CD4-positive, alpha-beta T cell (primary cell): Measurements from ENCODE around the gene TCP11. TPM values are rescaled to one million over a fixed set of nuclear protein-coding genes. Genes with fewer than 3 reads are reported as not detected.
A peak's percentile ranks its signal among the peaks of the same experiment; 100 is the strongest.

Experiments used
- ATAC-seq: fragments of 200-7000 bp; cut with Tn5 transposase; one replicate; pipeline ENCODE4 v1.10.0; 2022; ENCODE audit warnings: mild to moderate bottlenecking; ENCODE audit not compliant: poor library complexity
- CTCF ChIA-PET: fragments of 350-600 bp; sonication (Branson Sonifier 250); formaldehyde crosslinking; loops from one replicate; lab custom pipeline; 2021; ENCODE audit warnings: antibody characterized with exemption, inconsistent platforms; lab: Charles Lee
- POLR2A ChIA-PET: fragments of 350-600 bp; sonication (Branson Sonifier 250); formaldehyde crosslinking; loops from one replicate; lab custom pipeline; 2021; ENCODE audit warnings: antibody characterized with exemption, inconsistent platforms; lab: Charles Lee
- DNase-seq, 14 experiments: peaks; one replicate each; pipeline ENCODE4 v3.0.0-alpha.2; 2013 to 2020; ENCODE audit warnings: mixed read lengths in 2 of 14
- H3K27ac ChIP-seq, 2 donors: one replicate each; pipeline versions ENCODE4 v1.5.1 to v1.7.0; 2013; ENCODE audit warnings: low read length in 2 of 2, low read depth in 1 of 2, mild to moderate bottlenecking in 1 of 2
- H3K27me3 ChIP-seq, 2 experiments: 1 replicate in 1 of 2; 2 replicates in 1 of 2; pipeline versions ENCODE4 v1.6.1 to v1.7.0; 2013; ENCODE audit warnings: low read length in 2 of 2, control low read depth in 1 of 2, mild to moderate bottlenecking in 1 of 2, moderate library complexity in 1 of 2; ENCODE audit not compliant: insufficient read depth in 2 of 2, control insufficient read depth in 1 of 2
- H3K36me3 ChIP-seq: one replicate; pipeline ENCODE4 v1.6.1; 2013; ENCODE audit warnings: low read length, control low read depth; ENCODE audit not compliant: insufficient read depth
- H3K4me1 ChIP-seq: one replicate; pipeline ENCODE4 v1.6.1; 2013; ENCODE audit warnings: low read length, control low read depth; ENCODE audit not compliant: insufficient read depth
- H3K4me3 ChIP-seq: one replicate; pipeline ENCODE4 v1.5.1; 2013; ENCODE audit warnings: mild to moderate bottlenecking, low read length, moderate library complexity
- H3K9me3 ChIP-seq, 2 experiments: 1 replicate in 1 of 2; 2 replicates in 1 of 2; pipeline versions ENCODE4 v1.6.1 to v1.7.0; 2013; ENCODE audit warnings: low read length in 2 of 2, mild to moderate bottlenecking in 2 of 2, control low read depth in 1 of 2, moderate library complexity in 1 of 2; ENCODE audit not compliant: control insufficient read depth in 1 of 2, insufficient read depth in 1 of 2
- H3K27ac Mint-ChIP-seq: one replicate; pipeline ENCODE4 v1.8.0; 2020; ENCODE audit warnings: mixed read lengths
- H3K27me3 Mint-ChIP-seq: one replicate; pipeline ENCODE4 v1.8.0; 2021; ENCODE audit warnings: mixed read lengths
- H3K36me3 Mint-ChIP-seq: one replicate; pipeline ENCODE4 v1.8.0; 2021; ENCODE audit warnings: low read depth, mixed read lengths
- H3K4me1 Mint-ChIP-seq: one replicate; pipeline ENCODE4 v1.8.0; 2021; ENCODE audit warnings: low read depth, mixed read lengths
- H3K4me3 Mint-ChIP-seq: one replicate; pipeline ENCODE4 v1.8.0; 2020; ENCODE audit warnings: mild to moderate bottlenecking, mixed read lengths
- H3K9me3 Mint-ChIP-seq: one replicate; pipeline ENCODE4 v1.8.0; 2020; ENCODE audit warnings: mixed read lengths
- CTCF ChIP-seq: fragments of 200-600 bp; IDR thresholded peaks from one replicate; pipeline ENCODE4 v1.8.0; 2022; ENCODE audit warnings: antibody characterized with exemption, mild to moderate bottlenecking
- intact Hi-C, 2 experiments: fragments of 100-400 bp; cut with DNase I in 1 of 2; cut with micrococcal nuclease in 1 of 2; formaldehyde crosslinking; loops; one replicate each; pipeline versions ENCODE4 v1.15.1 to v1.9.0; 2023 to 2025; cut with DNase I, micrococcal nuclease
- total RNA-seq, 174 experiments: library from RNA in 2 of 174; stranded (reverse) in 2 of 174; gene quantifications; one replicate each; pipeline ENCODE4 v1.2.3 and lab custom pipeline; 2021 to 2026

The TCP11 gene
- total RNA-seq, 2 experiments from 2014 or later, result not detected

DNA sequence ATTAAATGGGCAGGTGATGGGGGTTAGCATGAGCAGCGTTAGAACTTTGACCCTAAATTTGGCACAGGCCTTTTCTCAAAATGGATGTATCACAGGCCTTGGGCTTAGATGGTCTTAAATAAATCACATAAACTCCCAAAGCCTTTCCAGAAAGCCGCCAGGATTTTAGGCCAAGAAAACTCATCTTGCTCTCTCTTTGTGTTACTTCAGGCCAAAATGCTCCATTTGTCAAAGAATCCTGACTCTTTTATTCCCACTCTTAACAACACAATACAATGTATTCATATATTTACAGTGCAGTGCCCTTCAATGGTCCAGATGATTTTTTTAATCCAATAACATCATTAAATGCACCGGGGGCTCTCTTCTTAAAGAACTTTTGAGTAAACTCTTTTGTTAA is 5.9 kb upstream of the TCP11 start:
- no peak for ATAC-seq
- TF ChIP-seq CTCF, result no peak
- intact Hi-C loops, result no loop called here
- Histone ChIP-seq H3K36me3 (no peaks in the 10 kb centered on the region), H3K4me3 (no peak overlapping the region), H3K9me3 (no peaks in the 10 kb centered on the region), H3K4me1 (no peaks in the 10 kb centered on the region), H3K27me3 (peaks cover 0 to under 1% of the 10 kb centered on the region in 2 experiments), H3K27ac (no peak overlapping the region)
- H3K9me3 Mint-ChIP-seq, result no peaks in the 10 kb centered on the region
- POLR2A ChIA-PET, result no interaction called here
- DNase-seq, result no peak
- no peak overlapping the region for H3K4me3 Mint-ChIP-seq
- no peaks in the 10 kb centered on the region for H3K36me3 Mint-ChIP-seq
- peaks cover 11% of the 10 kb centered on the region for H3K27me3 Mint-ChIP-seq
- H3K4me1 Mint-ChIP-seq, result no peaks in the 10 kb centered on the region
- CTCF ChIA-PET, result interaction anchor here (0.6 kb wide), 1 partner anchor 9 kb away, joined by 3 read pairs; no protein-coding TSS in a partner anchor
- H3K27ac Mint-ChIP-seq, result no peak overlapping the region

- intact Hi-C loops, result no loop called here
- Mint-ChIP-seq H3K27ac (no peak overlapping the region), H3K36me3 (no peaks in the 10 kb centered on the region), H3K4me1 (no peaks in the 10 kb centered on the region), H3K4me3 (no peak overlapping the region), H3K9me3 (no peaks in the 10 kb centered on the region), H3K27me3 (peaks cover 11% of the 10 kb centered on the region)
- ATAC-seq (no peak), DNase-seq (peak in 2 of 14 experiments; percentile 10)
- H3K27ac ChIP-seq, result no peak overlapping the region
- peaks cover 0 to 5% of the 10 kb centered on the region in 2 experiments for H3K27me3 ChIP-seq
- no peaks in the 10 kb centered on the region for H3K36me3 ChIP-seq
- H3K4me1 ChIP-seq, result peaks cover 2% of the 10 kb centered on the region
- ChIA-PET POLR2A (no interaction called here), CTCF (interaction anchor here (0.8 kb wide), 1 partner anchor 983 kb away, joined by 3 read pairs; no protein-coding TSS in a partner anchor)
- H3K9me3 ChIP-seq, result peaks cover 0 to 3% of the 10 kb centered on the region in 2 experiments
- H3K4me3 ChIP-seq, result no peak overlapping the region
- TF ChIP-seq CTCF, result no peak
Measured at GRCh38 chr6:35146453-35146852, 5.3 kb upstream of the TCP11 start.

DNA sequence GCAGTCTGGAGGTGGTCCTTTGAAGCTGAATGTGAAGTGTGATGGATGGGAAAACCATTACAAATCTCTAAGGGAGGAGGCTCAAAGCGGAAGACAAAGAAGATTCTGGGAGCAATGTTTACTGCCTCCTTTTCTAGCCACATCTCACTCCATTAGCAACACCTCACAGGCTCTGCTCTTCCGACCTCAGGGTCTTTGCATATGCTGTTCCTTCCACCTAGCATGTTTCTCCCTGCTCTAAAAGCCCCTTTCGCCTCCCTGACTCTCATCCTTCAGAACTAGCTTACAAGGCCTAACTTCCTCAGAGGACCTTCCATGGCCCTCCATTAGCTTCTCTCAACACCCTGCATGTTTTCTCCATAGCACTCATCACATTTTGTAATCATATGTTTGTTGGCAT is 4.6 kb upstream of the TCP11 start:
- Mint-ChIP-seq H3K36me3 (no peaks in the 10 kb centered on the region), H3K4me3 (no peak overlapping the region), H3K27ac (no peak overlapping the region), H3K27me3 (peaks cover 12% of the 10 kb centered on the region), H3K4me1 (peaks cover 1% of the 10 kb centered on the region), H3K9me3 (no peaks in the 10 kb centered on the region)
- TF ChIP-seq CTCF, result no peak
- Histone ChIP-seq H3K27me3 (peaks cover 3 to 7% of the 10 kb centered on the region in 2 experiments), H3K4me3 (no peak overlapping the region), H3K4me1 (peaks cover 8% of the 10 kb centered on the region), H3K27ac (no peak overlapping the region), H3K36me3 (no peaks in the 10 kb centered on the region), H3K9me3 (peaks cover 0 to 5% of the 10 kb centered on the region in 2 experiments)
- ChIA-PET POLR2A (interaction anchor here (1.0 kb wide), 1 partner anchor 65 kb away, joined by 3 read pairs; no protein-coding TSS in a partner anchor), CTCF (no interaction called here)
- DNase-seq (no peak), ATAC-seq (no peak)
- intact Hi-C loops, result no loop called here
